PC-3 (cell line): ENCODE results near the gene VAT1. TPM values are rescaled to one million over a fixed set of nuclear protein-coding genes. Genes with fewer than 3 reads are reported as not detected.

Experiments
- ATAC-seq: fragments of 200-7000 bp; cut with Tn5 transposase; 2 replicates; pipeline ENCODE4 v1.9.1; 2020; ENCODE audit warnings: mild to moderate bottlenecking, moderate library complexity
- BruUV-seq: library from RNA; stranded (reverse); fragments of 400-500 nt; replicated peaks from 2 replicates; lab custom pipeline; 2021; lab: Mats Ljungman, UMichigan
- CTCF ChIA-PET: fragments of 300-600 bp; sonication (Branson Sonifier 250); formaldehyde crosslinking; loops from one replicate; lab custom pipeline; 2022; ENCODE audit warnings: antibody characterized with exemption; lab: Charles Lee
- POLR2A ChIA-PET: fragments of 300-600 bp; sonication (Branson Sonifier 250); formaldehyde crosslinking; loops from one replicate; lab custom pipeline; 2022; ENCODE audit warnings: antibody characterized with exemption; ENCODE audit not compliant: unreplicated experiment; lab: Charles Lee
- DNase-seq: peaks from one replicate; pipeline ENCODE4 v3.0.0-alpha.2; 2015
- H2AFZ ChIP-seq: fragments of 300-600 bp; sonication (generic); 2 replicates; pipeline ENCODE4 v1.6.0; 2016; ENCODE audit warnings: antibody characterized with exemption, low read length
- H3F3A ChIP-seq: fragments of 300-600 bp; sonication (generic); one replicate; pipeline ENCODE4 v1.6.0; 2017; ENCODE audit warnings: antibody characterized with exemption, low read length, control low read depth, mild to moderate bottlenecking; ENCODE audit not compliant: unreplicated experiment
- H3K27ac ChIP-seq: fragments of 300-600 bp; sonication (generic); 2 replicates; pipeline ENCODE4 v1.5.1; 2016; ENCODE audit warnings: mild to moderate bottlenecking, low read length
- H3K27me3 ChIP-seq: fragments of 300-600 bp; sonication (generic); 2 replicates; pipeline ENCODE4 v1.6.1; 2016; ENCODE audit warnings: low read length, mixed read lengths
- H3K36me3 ChIP-seq: fragments of 300-600 bp; sonication (generic); 2 replicates; pipeline ENCODE4 v1.6.1; 2016; ENCODE audit warnings: low read depth, mixed run types, low read length, mixed read lengths
- H3K4me1 ChIP-seq: fragments of 300-600 bp; sonication (generic); 2 replicates; pipeline ENCODE4 v1.5.1; 2016; ENCODE audit warnings: low read length; ENCODE audit not compliant: insufficient read depth
- H3K4me2 ChIP-seq: fragments of 300-600 bp; sonication (generic); 2 replicates; pipeline ENCODE4 v1.6.0; 2016; ENCODE audit warnings: low read length
- H3K4me3 ChIP-seq: fragments of 300-600 bp; sonication (generic); 2 replicates; pipeline ENCODE4 v1.5.1; 2016; ENCODE audit warnings: mild to moderate bottlenecking, low read length, mixed read lengths
- H3K79me2 ChIP-seq: fragments of 300-600 bp; sonication (generic); 2 replicates; pipeline ENCODE4 v1.6.1; 2017; ENCODE audit warnings: low read length, mixed read lengths
- H3K9ac ChIP-seq: fragments of 300-600 bp; sonication (generic); 2 replicates; pipeline ENCODE4 v1.6.0; 2016; ENCODE audit warnings: mild to moderate bottlenecking, low read length
- H3K9me2 ChIP-seq: fragments of 300-600 bp; sonication (generic); replicated peaks from 2 replicates; pipeline ENCODE4 v1.6.1; 2016; ENCODE audit warnings: mixed run types, low read length, mixed read lengths
- H3K9me3 ChIP-seq: fragments of 300-600 bp; sonication (generic); 2 replicates; pipeline ENCODE4 v1.6.1; 2016; ENCODE audit warnings: low read length, mixed read lengths
- H4K20me1 ChIP-seq: fragments of 300-600 bp; sonication (generic); 2 replicates; pipeline ENCODE4 v1.6.1; 2016; ENCODE audit warnings: low read length, mixed read lengths
- EZH2 ChIP-seq: fragments of 300-600 bp; sonication (generic); IDR thresholded peaks from one replicate; pipeline ENCODE4 v1.6.1; 2017; ENCODE audit warnings: antibody characterized with exemption, mild to moderate bottlenecking, low read length; ENCODE audit not compliant: unreplicated experiment
- EZH2phosphoT487 ChIP-seq: fragments of 300-600 bp; sonication (generic); IDR thresholded peaks from 2 replicates; pipeline ENCODE4 v1.6.1; 2018; ENCODE audit warnings: mild to moderate bottlenecking, antibody characterized with exemption, low read length, borderline replicate concordance
- intact Hi-C: fragments of 100-400 bp; cut with micrococcal nuclease; formaldehyde crosslinking; loops from 2 replicates; pipeline ENCODE4 v1.9.0; 2023
- total RNA-seq: library from RNA; depleted of rRNA; stranded (reverse); fragments of >200 nt; gene quantifications from 2 replicates; pipeline ENCODE4 v1.2.3, GENCODE V29; 2014
- TF ChIP-seq, protein P1 (sequence below): fragments of 300-600 bp; sonication (generic); conservative IDR thresholded peaks from 2 replicates; pipeline ENCODE4 v1.5.1; 2017; ENCODE audit warnings: antibody characterized with exemption, low read depth, mild to moderate bottlenecking, low read length

The VAT1 gene
- total RNA-seq, 1 experiment from 2014 or later = 68.1 TPM

DNA sequence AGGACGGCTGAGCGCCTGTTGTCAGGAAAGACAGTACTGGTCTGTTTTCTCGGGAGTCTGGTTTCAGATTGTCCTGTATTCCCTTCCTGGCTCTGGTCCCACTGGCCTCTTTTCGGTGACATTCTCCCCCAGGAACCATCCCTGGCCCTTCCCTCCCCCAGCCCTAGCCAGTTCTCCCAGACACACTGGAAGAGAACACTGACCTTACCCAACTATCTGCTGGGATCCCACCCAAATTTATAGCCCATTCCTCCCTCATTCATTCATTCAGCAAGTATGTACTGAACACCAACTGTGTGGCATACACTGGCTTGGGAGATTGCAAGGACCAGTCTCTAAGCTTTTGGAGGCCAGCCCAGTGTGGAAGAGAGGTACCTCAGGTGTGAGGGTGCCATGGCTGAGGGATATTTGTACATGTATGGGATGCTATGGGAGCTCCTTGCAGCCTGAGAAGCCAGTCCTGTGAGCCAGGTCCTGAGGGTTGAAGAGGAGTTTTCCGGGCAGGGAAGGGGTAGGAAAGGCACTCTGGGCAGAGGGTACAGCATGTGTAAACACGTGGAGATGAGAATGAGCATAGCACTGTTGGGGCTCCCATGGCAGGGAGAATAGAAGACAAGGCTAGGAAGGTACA is 8.1 kb upstream of the VAT1 start:
- no peaks in the 10 kb centered on the region for H4K20me1 ChIP-seq
- H3K4me3 ChIP-seq = no peak overlapping the region
- no peak overlapping the region for H3K27ac ChIP-seq
- ChIA-PET POLR2A (no interaction called here), CTCF (no interaction called here)
- intact Hi-C loops = no loop called here
- no peaks in the 10 kb centered on the region for H3K9me2 ChIP-seq
- BruUV-seq = no TSS peak
- H3K4me1 ChIP-seq = no peaks in the 10 kb centered on the region
- no peak overlapping the region for H3K9ac ChIP-seq
- no peak overlapping the region for H2AFZ ChIP-seq
- H3K4me2 ChIP-seq = no peak overlapping the region
- no peaks in the 10 kb centered on the region for H3K27me3 ChIP-seq
- ATAC-seq (no peak), DNase-seq (no peak)
- no peaks in the 10 kb centered on the region for H3F3A ChIP-seq
- TF ChIP-seq, protein P1, sequence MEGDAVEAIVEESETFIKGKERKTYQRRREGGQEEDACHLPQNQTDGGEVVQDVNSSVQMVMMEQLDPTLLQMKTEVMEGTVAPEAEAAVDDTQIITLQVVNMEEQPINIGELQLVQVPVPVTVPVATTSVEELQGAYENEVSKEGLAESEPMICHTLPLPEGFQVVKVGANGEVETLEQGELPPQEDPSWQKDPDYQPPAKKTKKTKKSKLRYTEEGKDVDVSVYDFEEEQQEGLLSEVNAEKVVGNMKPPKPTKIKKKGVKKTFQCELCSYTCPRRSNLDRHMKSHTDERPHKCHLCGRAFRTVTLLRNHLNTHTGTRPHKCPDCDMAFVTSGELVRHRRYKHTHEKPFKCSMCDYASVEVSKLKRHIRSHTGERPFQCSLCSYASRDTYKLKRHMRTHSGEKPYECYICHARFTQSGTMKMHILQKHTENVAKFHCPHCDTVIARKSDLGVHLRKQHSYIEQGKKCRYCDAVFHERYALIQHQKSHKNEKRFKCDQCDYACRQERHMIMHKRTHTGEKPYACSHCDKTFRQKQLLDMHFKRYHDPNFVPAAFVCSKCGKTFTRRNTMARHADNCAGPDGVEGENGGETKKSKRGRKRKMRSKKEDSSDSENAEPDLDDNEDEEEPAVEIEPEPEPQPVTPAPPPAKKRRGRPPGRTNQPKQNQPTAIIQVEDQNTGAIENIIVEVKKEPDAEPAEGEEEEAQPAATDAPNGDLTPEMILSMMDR = no peak
- TF ChIP-seq EZH2phosphoT487 = no peak
- no peak for TF ChIP-seq EZH2
- H3K79me2 ChIP-seq = no peaks in the 10 kb centered on the region
- no peaks in the 10 kb centered on the region for H3K9me3 ChIP-seq
- H3K36me3 ChIP-seq = no peaks in the 10 kb centered on the region

DNA sequence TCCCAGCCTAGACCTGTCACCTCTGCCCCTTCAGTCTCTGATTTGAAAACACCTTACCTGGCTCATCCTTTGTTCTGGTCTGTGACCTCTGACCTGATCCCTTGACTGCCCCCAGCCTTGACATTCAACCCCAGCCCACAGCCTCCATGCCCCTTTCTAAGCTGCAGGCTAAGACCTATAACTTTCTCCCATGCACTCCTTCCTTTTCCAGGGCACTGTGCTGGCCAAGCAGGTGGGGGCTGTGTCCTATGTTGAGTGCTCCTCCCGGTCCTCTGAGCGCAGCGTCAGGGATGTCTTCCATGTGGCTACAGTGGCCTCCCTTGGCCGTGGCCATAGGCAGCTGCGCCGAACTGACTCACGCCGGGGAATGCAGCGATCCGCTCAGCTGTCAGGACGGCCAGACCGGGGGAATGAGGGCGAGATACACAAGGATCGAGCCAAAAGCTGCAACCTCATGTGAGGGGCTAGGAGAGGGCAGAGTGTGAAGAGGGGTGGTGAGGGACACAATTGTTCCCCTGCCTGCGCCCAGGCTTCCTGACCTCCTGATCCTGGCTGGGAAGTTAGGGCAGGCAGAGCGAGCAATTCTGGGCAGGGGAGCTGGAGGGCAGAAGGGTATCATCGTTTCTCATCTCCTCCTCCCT is 6.2 kb upstream of the VAT1 start:
- intact Hi-C loops = no loop called here
- BruUV-seq = no TSS peak
- DNase-seq (no peak), ATAC-seq (no peak)
- H3K4me3 ChIP-seq = no peak overlapping the region
- H3K4me2 ChIP-seq = no peak overlapping the region
- no peaks in the 10 kb centered on the region for H3F3A ChIP-seq
- H3K9me3 ChIP-seq = no peaks in the 10 kb centered on the region
- no peak for TF ChIP-seq EZH2
- TF ChIP-seq, protein P1 = no peak
- no peak overlapping the region for H3K9ac ChIP-seq
- ChIA-PET CTCF (no interaction called here), POLR2A (no interaction called here)
- no peaks in the 10 kb centered on the region for H4K20me1 ChIP-seq
- no peaks in the 10 kb centered on the region for H3K9me2 ChIP-seq
- no peaks in the 10 kb centered on the region for H3K79me2 ChIP-seq
- no peak overlapping the region for H3K27ac ChIP-seq
- H2AFZ ChIP-seq = no peak overlapping the region
- no peaks in the 10 kb centered on the region for H3K4me1 ChIP-seq
- H3K36me3 ChIP-seq = no peaks in the 10 kb centered on the region
- H3K27me3 ChIP-seq = no peaks in the 10 kb centered on the region
